GM12891 (cell line): ENCODE results near the gene MUTYH.

ENCODE experiments used
- PAX5 ChIP-seq: IDR thresholded peaks from 2 replicates; pipeline ENCODE4 v1.6.1; 2011; ENCODE audit warnings: low read length, moderate library complexity, mild to moderate bottlenecking; ENCODE audit not compliant: insufficient read depth, severe bottlenecking
- POLR2A ChIP-seq: IDR thresholded peaks from 2 replicates; pipeline ENCODE4 v1.6.1; 2011; ENCODE audit warnings: low read depth, low read length, control low read depth
- POLR2AphosphoS5 ChIP-seq: IDR thresholded peaks from 2 replicates; pipeline ENCODE4 v1.6.1; 2011; ENCODE audit warnings: low read depth, low read length, control low read depth
- SPI1 ChIP-seq: IDR thresholded peaks from 2 replicates; pipeline ENCODE4 v1.6.1; 2011; ENCODE audit warnings: low read depth, low read length, control low read depth
- TAF1 ChIP-seq: IDR thresholded peaks from 2 replicates; pipeline ENCODE4 v1.6.1; 2011; ENCODE audit warnings: low read depth, low read length, control low read depth

DNA sequence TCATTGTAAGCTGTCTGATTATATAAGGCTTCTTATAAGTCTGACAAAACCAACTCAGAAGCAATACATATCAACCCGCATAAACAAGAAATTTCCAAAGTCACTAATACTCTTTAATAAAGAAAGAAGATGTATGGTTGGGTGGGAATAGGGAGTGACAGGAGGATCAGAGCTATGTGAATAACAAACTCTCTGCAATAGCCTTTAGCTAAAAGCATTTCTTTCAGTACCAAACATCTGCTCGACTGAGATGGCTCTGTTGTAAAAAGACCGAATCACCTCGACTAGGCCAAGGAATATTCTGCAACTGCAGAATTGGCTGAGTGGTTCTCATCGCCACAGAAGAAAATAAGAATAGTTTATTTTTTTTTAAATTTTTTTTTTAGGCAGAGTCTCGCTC lies 39.3 kb upstream of the MUTYH start:
- TF ChIP-seq POLR2AphosphoS5 (no peak), POLR2A (no peak), TAF1 (no peak), SPI1 (no peak), PAX5 (no peak)
